HEK293T (cell line): ENCODE results near the gene RIBC1.

Experiments
- BHLHE40 ChIP-seq: fragments of 450-650 bp; IDR thresholded peaks from 2 replicates; pipeline ENCODE4 v1.6.1; 2016; ENCODE audit warnings: mild to moderate bottlenecking, moderate library complexity, borderline replicate concordance
- FOXA1 ChIP-seq: fragments of 450-650 bp; IDR thresholded peaks from 2 replicates; pipeline ENCODE4 v1.6.1; 2016; ENCODE audit warnings: mild to moderate bottlenecking
- FOXK2 ChIP-seq: fragments of 450-650 bp; IDR thresholded peaks from 2 replicates; pipeline ENCODE4 v1.6.1; 2016; ENCODE audit warnings: mild to moderate bottlenecking
- FOXM1 ChIP-seq: fragments of 450-650 bp; IDR thresholded peaks from 2 replicates; pipeline ENCODE4 v1.6.1; 2017; ENCODE audit warnings: mild to moderate bottlenecking, borderline replicate concordance
- NFRKB ChIP-seq: fragments of 450-650 bp; IDR thresholded peaks from 2 replicates; pipeline ENCODE4 v1.6.1; 2016; ENCODE audit warnings: mild to moderate bottlenecking, moderate library complexity
- SUZ12 ChIP-seq: fragments of 450-650 bp; IDR thresholded peaks from 2 replicates; pipeline ENCODE4 v1.6.1; 2016; ENCODE audit warnings: mild to moderate bottlenecking
- TARDBP ChIP-seq: fragments of 450-650 bp; IDR thresholded peaks from 2 replicates; pipeline ENCODE4 v1.6.1; 2016

DNA sequence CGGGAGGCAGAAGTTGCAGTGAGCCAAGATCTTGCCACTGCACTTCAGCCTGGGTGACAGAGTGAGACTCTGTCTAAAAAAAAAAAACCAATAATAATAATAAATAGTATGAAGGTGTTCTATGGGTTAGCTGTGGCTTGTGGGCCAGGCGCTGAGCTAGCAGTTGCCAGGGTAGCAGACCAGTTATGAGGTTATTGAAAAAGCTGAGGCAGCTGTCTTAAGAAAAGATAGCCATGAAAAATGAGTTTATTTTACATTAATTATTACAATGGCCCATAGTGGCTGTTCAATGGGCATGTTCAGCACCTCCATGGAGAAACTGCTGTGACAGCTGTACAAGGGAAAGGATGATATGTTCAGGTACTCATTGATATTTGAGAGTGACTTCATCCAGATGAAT is 24.8 kb downstream of the RIBC1 start:
- TF ChIP-seq FOXM1 (no peak), SUZ12 (no peak), NFRKB (no peak), TARDBP (no peak), BHLHE40 (no peak), FOXA1 (no peak), FOXK2 (no peak)
